SW480 (cell line): Measurements from ENCODE around the gene ACTR1A.
"Not testable (repeated sequence)": the region's sequence is repeated elsewhere in the genome, so short reads cannot be mapped to it uniquely, and the experiment has no call there.

Experiments
- DNase-seq: peaks from one replicate; pipeline ENCODE4 v3.0.0-alpha.2; 2016; ENCODE audit warnings: low spot score

ACTR1A gene

DNA sequence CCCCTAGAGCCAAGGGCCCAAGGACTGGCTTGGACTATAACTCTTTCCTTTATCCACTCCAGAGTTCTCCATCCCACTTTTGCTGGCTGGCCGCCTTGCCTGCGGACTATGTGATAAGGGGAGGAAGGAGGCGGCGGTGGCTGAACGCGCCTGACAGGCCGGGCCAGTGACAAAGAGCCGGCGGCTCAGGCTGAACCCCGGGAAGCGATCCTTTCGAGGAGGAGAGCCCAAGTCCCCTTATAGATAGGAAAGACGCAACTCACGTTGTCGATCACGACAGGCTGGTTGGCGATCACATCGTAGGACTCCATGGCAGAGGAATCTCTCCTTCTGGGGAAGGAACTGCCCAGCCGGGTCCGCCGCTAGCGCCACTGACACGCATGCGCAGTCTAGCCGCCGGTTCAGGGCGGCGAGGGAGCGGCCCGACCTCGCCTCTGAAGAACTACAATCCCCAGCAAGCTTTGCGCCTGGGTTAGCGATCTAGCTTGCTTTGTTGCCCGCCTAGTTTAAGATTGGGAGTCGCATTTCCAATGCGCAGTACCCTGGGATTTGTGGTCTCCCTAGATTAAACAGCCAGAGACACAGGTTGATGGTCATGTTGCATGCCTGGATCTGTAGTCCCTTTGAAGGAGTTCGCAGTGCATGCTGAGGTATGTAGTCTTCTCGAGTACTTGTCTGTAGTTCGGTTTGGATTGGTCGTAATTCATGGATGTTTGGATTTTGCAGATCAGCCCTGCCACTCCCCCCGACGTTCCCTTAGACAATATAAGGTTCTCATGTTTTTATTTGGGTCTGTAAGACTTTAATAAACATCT, at the start of gene ACTR1A:
ACTR1A (minus strand) TSS at position 376 of the 815 bp plus-strand sequence; CDS start at position 311, 65 bp downstream.
- peak; percentile 100 for DNase-seq

DNA sequence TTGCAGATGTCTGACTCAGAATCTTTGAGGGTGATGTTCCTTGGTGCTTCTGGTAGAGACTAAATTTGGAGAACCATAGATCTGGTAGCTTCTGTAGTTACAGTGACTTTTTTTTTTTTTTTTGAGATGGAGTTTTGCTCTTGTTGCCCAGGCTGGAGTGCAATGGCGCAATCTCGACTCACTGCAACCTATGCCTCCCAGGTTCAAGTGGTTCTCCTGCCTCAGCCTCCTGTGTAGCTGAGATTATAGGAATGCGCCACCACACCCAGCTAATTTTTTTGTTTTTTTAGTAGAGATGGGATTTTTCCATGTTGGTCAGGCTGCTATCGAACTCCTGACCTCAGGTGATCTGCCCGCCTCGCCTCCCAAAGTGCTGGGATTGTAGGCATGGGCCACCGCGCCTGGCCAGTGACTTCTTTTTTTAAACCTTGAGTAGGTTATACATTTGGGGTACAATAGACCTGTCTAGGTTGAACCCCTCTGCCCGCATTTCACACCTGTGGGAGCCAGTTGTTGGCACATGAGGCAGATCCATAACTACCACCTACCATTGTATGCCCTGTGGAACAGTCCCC, 48.2 kb upstream of the ACTR1A start:
- DNase-seq: no peak

DNA sequence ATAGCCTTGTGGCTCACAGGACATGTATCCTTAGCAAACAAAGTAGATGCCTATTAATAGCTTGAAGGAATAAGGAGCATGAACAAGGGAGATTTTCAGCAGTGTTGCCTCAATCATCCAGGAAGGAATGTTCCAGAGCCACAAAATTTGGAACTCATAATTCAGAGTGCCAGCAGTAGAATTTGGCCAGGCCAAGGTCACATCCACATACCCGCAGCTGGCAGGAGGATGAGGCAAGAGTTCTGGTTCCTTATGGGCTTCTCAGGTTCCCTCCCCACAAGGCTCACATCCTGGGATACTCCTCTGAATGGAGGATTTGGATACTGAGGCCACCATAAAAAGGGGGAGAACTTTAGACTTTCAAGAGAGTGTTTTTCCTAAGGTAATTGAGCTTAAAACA, 47.0 kb upstream of the ACTR1A start:
- no peak for DNase-seq

DNA sequence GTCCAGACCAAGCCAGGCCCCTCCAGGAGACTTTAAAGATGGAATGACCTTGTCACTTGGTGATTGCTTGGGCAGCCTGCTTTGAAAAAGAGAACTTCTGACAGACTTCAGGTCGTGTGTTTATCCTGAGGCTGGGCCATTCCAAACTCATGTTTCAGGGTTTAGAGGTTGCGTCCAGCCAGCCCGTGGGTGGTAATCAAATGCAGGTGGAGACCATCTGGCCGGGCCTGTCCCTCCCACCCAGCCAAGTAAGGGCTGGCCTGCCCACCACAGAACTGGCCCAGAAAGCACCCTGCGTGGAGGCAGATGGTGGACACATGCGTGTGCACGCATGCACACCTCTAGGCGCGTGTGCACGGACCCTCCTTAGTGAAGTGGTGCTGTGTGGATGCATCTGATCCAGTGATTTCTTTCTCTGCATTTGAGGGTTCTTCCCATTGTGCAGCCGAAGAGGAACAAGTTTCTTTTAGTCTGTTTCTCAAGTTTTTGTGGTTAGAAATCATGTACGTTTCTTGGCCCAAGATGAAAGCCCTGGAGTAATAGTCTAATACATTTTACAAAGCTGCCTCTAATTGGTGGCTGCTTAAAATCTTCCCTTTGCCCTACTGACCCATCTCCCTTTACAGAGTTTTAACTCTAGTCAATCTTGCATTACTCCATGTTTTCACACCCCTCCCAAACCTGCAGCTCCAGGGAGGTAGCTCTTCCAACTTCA, 44.3 kb upstream of the ACTR1A start:
- DNase-seq: no peak

DNA sequence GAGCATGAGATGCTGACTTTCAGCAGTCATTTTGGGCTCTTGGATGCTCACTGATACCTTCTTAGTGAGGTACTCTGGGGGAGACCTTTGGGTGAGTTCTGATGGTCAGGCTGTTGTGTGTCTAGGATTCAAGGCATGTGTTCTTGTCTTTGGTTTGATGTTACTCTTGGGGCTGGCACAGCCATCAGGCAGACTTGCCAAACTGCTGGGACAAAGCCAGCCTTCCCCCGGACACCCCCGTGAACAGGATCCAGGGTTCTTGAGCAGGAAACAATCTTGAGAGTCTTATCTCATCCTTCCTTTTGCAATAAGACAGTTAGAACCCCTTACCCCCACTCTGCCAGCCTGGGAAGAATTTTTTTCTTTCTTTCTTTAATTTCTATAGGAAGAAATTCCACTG, 43.5 kb upstream of the ACTR1A start:
- DNase-seq: no peak

DNA sequence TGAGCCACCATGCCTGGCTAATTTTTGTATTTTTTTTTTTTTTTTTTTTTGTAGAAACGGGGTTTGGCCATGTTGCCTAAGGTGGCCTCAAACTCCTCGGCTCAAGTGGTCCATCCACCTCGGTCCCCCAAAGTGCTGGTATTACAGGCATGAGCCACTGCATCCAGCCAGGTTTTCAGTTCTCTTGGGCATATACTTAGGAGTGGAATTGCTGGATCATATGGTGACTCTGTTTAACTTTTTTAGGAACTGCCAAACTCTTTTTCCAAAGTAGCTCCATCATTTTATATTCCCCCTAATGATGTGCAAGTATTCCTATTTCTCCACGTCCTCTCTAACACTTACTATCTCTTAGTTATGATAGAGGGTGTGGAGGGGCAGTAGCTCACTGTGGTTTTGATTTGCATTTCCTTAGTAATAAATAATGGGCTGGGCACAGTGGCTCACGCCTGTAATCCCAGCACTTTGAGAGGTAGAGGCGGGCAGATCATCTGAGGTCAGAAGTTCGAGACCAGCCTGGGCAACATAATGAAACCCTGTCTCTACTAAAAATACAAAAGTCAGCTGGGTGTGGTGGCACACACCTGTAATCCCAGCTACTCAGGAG, 42.9 kb upstream of the ACTR1A start:
- DNase-seq: no peak

DNA sequence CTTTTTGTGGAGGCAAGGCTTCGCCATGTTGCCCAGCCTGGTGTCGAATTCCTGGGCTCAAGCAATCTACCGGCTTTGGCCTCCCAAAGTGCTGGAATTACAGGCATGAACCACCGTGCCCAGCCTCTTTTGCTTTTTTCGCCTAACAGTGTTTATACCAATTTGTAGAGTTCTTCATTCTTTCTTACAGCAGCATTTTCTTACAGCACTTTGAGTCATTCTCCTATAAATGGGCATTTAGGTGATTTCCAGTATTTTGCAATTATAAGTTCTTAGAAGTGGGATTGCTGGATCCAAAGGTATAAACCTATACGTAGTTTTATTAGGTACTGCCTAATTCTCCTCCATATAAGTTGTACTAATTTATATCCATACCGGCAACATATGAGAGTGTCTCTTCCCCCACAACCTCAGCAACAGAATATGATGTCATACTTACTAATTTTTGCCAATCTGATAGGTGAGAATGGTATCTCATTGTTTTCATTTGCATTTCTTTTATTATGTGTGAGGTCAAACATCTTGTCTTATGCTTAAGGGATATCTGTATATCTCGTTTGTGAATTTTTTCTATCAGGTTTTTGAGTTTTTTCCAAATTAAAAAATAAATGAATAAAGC, 40.4 kb upstream of the ACTR1A start:
- no peak for DNase-seq

DNA sequence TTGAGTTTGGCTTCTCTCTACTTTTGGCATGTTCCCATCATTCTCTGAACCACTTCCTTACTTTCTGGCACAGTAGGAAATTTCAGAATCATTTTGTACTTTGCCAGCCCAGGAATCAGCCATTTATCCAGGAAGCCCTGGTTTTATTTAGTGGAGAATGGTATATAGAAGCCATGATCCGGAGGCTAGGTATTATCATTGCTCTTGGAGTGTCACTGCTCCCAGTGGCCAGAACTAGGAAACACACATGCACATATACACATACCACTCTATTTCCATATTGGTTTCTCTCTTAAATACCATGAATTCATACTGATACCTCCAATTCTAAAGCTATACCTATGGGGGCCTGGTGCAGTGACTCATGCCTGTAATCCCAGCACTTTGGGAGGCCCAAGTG, 37.5 kb upstream of the ACTR1A start:
- DNase-seq: peak; percentile 52

DNA sequence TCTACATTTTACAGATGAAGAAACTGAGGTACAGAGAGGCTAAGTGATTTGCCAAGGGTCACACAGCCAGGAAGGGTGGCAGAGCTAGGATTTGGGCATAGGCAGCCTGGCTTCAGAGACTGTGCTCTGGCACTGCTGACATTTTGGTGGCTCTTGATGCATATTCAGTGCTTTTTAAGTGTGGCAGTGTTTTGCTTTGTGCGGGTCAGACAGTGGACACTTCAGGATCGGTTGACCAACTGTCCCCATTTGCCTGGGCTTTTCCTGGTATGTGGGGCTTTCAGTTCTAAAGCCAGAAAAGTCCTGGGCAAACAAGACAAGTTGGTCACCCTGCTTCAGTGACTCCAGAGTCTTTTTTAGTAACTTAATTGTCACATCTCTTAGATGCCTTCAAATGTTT, 36.3 kb upstream of the ACTR1A start:
- DNase-seq: no peak

DNA sequence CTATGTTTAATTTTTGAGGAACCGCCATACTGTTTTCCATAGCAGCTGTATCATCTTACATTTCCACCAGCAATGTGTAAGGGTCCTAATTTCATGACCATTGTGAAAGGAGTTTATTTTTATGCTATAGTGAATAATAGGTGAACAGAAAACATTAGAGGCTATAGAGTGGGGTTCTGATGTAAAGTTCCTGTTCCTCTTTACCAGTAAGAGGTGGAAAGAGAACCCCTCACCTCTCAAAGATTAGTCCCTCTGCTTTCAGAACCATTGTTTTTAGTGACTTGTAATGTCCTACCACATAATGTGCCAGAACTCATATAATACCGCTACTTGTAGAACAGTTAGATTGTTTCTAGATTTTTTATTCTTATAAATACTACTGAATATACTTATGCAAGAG, 35.4 kb upstream of the ACTR1A start:
- no peak for DNase-seq

DNA sequence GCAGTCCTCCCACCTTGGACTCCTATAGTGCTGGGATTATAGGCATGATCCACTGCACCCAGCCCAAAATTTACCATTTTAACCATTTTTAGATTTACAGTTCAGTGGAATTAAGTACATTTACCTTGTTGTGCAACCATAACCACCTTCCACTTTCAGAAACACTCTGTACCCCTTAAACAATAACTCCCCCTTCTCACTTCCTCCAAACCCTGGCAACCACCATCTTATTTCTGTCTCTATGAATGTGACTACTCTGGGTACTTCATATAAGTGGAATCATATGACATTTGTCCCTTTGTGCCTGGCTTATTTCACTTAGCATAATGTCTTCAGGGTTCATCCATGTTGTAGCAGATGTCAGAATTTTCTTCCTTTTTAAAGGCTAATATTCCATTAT, 34.9 kb upstream of the ACTR1A start:
- DNase-seq: no peak

DNA sequence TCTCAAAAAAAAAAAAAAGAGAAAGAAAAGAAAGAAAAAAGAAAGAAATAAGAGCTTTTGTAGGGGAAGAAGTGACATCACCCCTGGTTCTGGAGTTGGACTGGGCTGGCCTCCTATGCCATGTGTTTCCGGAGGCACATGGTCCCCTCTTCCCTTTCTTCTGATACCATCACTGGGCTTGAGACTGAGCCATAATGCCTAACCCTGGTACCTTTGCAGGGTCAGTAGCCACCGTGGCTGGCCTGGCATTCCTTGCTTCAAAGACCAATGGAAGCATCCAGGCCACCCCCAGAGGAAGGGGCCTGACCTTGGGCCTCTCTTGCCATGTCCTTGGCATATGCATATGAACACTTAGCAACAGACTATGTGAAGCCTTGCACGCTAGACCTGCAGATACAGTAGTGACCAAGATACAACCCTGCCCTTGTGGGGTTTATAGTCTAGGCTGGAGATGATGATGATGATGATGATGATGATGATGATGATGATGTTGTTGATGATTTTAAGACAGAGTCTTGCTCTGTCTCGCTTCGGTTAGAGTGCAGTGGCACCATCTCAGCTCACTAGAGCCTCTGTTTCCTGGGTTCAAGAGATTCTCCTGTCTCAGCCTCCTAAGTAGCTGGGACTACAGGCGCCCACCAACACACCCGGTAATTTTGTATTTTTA, 33.1 kb upstream of the ACTR1A start:
- no peak for DNase-seq

DNA sequence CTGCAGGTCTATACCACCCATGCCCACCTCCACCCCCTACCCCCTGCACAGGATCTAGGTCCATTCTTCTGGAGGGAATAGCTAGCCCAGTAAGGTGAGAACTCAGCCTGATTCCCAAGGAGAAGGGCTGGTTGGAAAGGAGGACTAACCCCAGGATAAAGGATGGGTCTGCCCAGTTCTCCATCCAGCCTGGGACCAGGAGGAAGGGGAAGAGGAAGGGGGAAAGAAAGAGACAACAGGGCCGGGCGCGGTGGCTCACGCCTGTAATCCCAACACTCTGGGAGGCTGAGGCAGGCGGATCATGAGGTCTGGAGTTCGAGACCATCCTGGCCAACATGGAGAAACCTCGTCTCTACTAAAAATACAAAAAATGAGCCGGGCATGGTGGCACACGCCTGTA, 32.5 kb upstream of the ACTR1A start:
- not testable (repeated sequence) for DNase-seq

DNA sequence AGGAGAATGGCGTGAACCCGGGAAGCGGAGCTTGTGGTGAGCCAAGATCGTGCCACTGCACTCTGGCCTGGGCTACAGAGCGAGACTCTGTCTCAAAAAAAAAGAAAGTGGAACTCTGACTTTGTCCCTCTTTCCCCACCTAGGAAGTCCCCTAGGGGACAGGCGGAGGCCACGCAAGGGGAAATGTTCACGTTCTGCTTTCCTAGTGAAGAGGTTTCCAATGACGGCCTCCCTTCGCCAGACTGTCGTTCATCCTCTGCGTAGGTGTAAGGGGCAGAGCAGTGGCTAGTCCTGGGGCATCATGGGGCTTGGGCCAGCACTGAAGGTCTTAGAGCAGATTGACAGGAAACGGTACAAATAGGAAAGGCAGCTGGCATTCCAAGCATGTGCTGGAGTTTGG, 31.8 kb upstream of the ACTR1A start:
- DNase-seq: no peak

DNA sequence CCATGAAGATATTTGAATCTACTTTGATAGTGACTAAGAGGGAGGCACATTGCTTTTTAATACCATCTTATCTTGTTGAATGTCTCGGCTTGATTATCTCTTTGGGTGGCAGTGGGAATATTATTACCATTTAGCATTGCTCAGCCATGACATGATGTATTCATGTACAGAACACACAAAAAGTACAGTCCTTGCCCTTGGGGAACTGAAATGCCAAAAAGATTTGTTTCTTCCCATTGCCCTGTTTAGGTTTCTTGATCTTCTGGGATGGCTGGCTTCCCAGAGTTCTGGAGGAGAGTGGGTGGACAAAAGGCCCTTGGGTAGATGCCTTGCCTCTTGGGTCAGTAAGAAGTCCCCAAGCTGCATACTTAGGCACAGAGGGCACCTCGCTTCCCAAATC, 25.0 kb upstream of the ACTR1A start:
- no peak for DNase-seq

DNA sequence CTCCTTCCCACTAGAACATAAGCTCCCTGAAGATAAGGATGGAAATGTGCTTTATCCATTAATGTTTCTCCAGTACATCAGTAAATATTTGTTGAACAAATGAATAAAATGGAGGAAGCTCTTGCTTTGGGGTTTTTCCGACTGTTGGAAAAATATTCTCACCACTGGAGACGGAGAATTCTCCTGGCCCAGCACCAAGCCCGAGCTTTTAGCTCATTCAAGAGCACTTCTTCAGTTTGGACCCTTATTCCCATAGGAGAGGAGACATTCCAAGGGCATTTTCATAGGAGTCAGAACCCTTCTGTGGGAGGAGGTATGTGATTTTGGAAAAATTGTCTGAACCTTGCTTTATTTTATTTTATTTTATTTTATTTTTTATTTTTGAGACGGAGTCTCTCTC, 22.2 kb upstream of the ACTR1A start:
- no peak for DNase-seq

DNA sequence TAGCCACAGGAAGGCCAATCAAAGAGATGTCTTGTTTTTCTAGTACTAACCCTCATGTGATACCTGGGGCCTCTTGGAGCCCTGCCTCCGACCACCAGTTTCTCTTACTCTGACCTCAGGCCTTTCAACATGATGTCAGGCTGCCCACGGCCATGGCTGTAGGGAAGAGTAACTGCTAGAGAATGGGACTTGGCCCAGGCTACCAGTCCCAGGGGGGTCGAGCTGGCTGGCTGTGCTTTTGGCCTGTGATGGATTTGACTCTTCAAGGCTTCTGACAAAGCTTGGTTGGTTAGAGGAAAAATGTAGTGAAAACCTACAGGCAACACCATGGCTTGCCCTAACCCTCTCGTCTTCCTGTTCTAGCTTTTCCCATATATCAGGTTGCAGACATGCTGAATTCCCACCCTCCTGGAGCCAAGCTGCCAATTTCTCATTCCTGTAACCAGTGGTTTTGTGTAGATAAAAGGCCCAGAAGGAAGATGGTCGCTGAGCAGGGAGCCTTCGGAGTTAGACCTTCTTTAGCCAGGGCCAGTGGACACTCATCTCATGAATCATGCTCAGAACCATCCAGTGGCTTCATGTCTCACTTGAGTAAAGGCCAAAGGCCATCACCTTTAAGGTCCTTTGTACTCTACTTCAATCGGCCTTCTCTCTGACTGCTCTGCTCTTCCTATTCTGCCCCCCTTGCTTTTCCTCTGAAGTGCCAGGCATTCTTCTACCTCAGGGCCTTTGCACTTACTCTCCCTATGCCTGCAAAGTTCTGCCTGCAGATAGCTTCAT, 20.9 kb upstream of the ACTR1A start:
- DNase-seq: no peak

DNA sequence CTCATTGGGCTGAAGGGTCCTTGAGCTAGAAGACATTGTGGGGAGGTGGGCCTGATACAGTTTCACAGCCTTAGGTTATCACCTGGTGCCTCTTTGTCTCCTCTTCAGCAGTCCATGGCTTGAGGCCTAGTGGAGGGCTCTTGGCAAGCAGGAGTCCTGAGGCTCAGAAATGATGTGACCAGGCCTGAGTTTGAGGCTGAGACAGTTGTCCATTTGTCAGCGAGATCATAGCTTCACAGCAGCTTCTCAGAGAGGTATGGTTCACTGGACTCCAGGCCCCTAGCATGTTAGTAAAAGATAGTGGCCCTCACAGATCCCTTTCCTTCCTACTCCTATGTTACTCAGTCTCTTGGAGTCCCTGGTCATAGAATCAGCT, 20.4 kb upstream of the ACTR1A start:
- no peak for DNase-seq

DNA sequence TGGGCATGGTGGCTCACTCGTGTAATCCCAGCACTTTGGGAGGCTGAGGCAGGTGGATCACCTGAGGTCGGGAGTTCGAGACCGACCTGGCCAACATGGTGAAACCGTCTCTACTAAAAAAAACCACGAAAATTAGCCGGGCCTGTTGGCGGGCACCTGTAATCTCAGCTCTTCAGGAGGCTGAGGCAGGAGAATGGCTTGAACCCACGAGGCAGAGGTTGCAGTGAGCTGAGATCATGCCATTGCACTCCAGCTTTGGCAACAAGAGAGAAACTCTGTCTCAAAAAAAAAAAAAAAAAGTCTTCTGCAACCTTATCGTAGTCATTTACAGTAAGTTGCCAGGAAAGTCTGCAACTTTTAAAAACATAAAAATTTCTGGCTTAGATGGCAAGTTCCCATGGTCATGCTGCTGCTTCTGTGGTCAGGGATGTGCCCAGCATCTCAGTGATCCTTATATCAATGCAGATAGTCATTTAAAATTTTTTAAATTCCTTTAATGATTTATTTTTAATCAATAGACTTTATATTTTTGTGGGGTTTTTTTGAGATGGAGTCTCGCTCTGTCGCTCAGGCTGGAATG, 16.8 kb upstream of the ACTR1A start:
- no peak for DNase-seq

DNA sequence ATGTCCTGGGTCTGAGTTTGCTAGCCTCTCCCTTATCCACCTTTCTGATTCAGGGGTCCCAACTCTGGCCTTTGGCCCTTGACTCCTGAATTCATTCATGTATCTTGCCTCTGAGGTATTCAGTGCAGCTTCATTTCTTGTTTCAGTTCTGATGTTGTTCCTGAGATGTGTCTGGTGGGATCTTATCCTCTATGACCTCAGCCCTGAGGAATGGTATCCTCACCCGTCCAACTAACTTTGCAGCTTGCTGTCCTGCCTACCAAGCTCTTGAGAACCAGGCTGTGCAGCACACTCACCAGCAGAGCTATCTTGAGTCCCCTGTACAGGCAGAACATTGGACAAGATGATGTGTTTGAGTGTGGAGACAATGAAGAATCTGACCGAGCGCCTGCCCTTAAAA, 15.0 kb upstream of the ACTR1A start:
- no peak for DNase-seq

DNA sequence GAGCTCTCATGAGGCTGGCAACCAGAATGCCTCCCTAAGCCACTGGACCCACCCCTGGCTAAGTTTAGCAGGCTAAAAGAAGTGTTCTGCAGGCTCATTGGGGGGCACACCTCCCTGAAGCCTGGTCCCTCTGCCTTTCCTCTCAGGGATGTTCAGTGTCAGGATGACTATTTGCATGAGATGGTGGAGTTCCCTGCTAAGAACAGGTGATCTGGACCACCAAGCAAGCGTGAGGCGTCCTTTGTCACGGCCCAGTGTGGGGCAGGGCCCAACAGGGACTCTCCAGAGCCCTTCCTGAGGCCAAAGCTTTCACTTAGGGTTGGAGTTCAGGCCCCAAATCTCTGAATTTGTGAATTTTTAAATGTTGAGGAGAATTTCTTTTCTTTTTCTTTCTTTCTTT, 13.2 kb upstream of the ACTR1A start:
- DNase-seq: no peak
